ENCODE measurements around the gene ZNF573.
"Not testable (repeated sequence)": the region's sequence is repeated elsewhere in the genome, so short reads cannot be mapped to it uniquely, and the experiment has no call there.

The ZNF573 gene

GRCh38 chr19:37779127-37780005, at the start of gene ZNF573:
Gene ZNF573, minus strand, starts transcription at chr19:37779586. Its CDS starts 5,857 bp downstream, at chr19:37773729.
- DNase-seq, result peak; percentile 87

GRCh38 chr19:37817180-37817981, 38.0 kb upstream of the ZNF573 start:
- peak; percentile 45 for DNase-seq

GRCh38 chr19:37815611-37816010, 36.2 kb upstream of the ZNF573 start:
- not testable (repeated sequence) for DNase-seq

- no peak for DNase-seq
These were observed 34.0 kb upstream of the ZNF573 start for GRCh38 chr19:37813340-37813739.

GRCh38 chr19:37809366-37809765, 30.0 kb upstream of the ZNF573 start:
- no peak for DNase-seq

- no peak for DNase-seq
These were observed 24.0 kb upstream of the ZNF573 start for GRCh38 chr19:37803249-37803840.

- DNase-seq, result no peak
These were observed 11.0 kb upstream of the ZNF573 start for GRCh38 chr19:37790244-37790925.

- no peak for DNase-seq
These were observed 716 bp downstream of the ZNF573 start for GRCh38 chr19:37778613-37779126.

- no peak for DNase-seq
These were observed 8.4 kb downstream of the ZNF573 start for GRCh38 chr19:37770985-37771384.

- DNase-seq, result no peak
These were observed 15.9 kb downstream of the ZNF573 start for GRCh38 chr19:37763488-37763887.

- DNase-seq, result not testable (repeated sequence)
These were observed 21.7 kb downstream of the ZNF573 start for GRCh38 chr19:37757683-37758082.

- DNase-seq, result no peak
These were observed 41.0 kb downstream of the ZNF573 start for GRCh38 chr19:37738371-37738770.

- DNase-seq, result no peak
These were observed 54.2 kb downstream of the ZNF573 start for GRCh38 chr19:37725181-37725580.

- no peak for DNase-seq
These were observed 59.5 kb downstream of the ZNF573 start for GRCh38 chr19:37719927-37720265.

- DNase-seq, result peak; percentile 88
These were observed 60.1 kb downstream of the ZNF573 start, which contains the start of gene ZNF607 for GRCh38 chr19:37719111-37719926. Gene ZNF607, minus strand, starts transcription at chr19:37719761. Its CDS starts 8,143 bp downstream, at chr19:37711618.

GRCh38 chr19:37718304-37718703, 61.1 kb downstream of the ZNF573 start:
- no peak for DNase-seq

- no peak for DNase-seq
These were observed 63.2 kb downstream of the ZNF573 start for GRCh38 chr19:37716140-37716539.

- DNase-seq, result no peak
These were observed 73.3 kb downstream of the ZNF573 start for GRCh38 chr19:37706052-37706605.

- DNase-seq, result no peak
These were observed 80.3 kb downstream of the ZNF573 start for GRCh38 chr19:37699057-37699456.

- DNase-seq, result no peak
These were observed 81.2 kb downstream of the ZNF573 start for GRCh38 chr19:37698216-37698615.
